ENCODE measurements around the gene WIPI1. TPM values are rescaled to one million over a fixed set of nuclear protein-coding genes. Genes with fewer than 3 reads are reported as not detected.

WIPI1 gene
- total RNA-seq, 1 donor from 2014 or later: 98.0 TPM

- no peak for DNase-seq (ENCODE audit: low spot score)
- Mint-ChIP-seq H3K4me1 (ENCODE audit: unreplicated experiment) (peaks cover 25% of the 10 kb centered on the region), H3K27me3 (ENCODE audit: unreplicated experiment) (peaks cover 6% of the 10 kb centered on the region), H3K36me3 (ENCODE audit: low read depth, unreplicated experiment) (no peaks in the 10 kb centered on the region), H3K9me3 (ENCODE audit: unreplicated experiment) (no peaks in the 10 kb centered on the region), H3K27ac (ENCODE audit: unreplicated experiment) (no peak overlapping the region), H3K4me3 (ENCODE audit: unreplicated experiment) (no peak overlapping the region)
- TF ChIP-seq CTCF (IDR thresholded peaks at IDR 0.05; ENCODE audit: unreplicated experiment): no peak
Observed at GRCh38 chr17:68461122-68461539, 3.8 kb upstream of the WIPI1 start.

DNA sequence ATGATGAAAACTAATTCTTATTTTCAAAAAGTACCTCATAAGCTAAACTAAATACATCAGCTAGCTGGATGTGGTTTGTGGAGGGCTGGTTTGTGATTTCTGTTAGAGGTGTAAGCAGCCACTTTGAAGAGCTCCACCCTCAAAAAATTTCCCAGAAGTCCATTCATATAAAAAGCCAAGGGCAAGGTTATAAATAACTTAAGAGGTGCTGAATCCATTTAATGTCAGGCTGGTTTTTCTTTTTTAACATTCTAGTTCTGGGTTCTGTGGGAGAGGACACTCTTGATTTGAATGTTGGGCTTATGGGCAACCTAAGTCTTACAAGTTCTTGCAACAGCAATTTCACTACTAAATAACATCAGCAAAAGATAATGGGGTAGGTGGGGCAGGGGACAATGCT, 3.4 kb upstream of the WIPI1 start:
- Mint-ChIP-seq H3K27ac (ENCODE audit: unreplicated experiment) (no peak overlapping the region), H3K27me3 (ENCODE audit: unreplicated experiment) (peaks cover 8% of the 10 kb centered on the region), H3K4me3 (ENCODE audit: unreplicated experiment) (no peak overlapping the region), H3K4me1 (ENCODE audit: unreplicated experiment) (peaks cover 29% of the 10 kb centered on the region), H3K36me3 (ENCODE audit: low read depth, unreplicated experiment) (no peaks in the 10 kb centered on the region), H3K9me3 (ENCODE audit: unreplicated experiment) (no peaks in the 10 kb centered on the region)
- no peak for DNase-seq (ENCODE audit: low spot score)
- no peak for TF ChIP-seq CTCF (IDR thresholded peaks at IDR 0.05; ENCODE audit: unreplicated experiment)

DNA sequence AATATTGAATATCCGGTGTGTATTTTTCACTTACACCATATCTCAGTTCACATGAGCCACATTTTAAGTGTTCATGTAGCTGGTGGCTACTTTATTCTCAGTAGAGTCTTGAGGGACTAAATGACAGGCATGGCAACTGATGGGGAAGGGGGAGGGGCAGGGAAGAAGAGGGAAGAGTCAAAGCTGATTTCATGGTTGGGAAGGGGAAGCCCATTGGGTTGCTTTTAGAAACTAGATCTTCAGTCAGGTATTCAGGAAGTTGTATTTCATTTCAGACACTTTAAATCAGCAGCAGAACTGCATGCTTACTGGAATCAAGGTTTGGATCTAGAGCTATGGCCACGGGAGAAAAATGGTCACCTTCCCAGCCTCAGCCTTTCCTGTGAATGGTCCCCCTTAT, 2.9 kb upstream of the WIPI1 start:
- H3K9me3 Mint-ChIP-seq (ENCODE audit: unreplicated experiment): no peaks in the 10 kb centered on the region
- peaks cover 30% of the 10 kb centered on the region for H3K4me1 Mint-ChIP-seq (ENCODE audit: unreplicated experiment)

GRCh38 chr17:68459037-68459639, 1.8 kb upstream of the WIPI1 start:
- TF ChIP-seq CTCF (IDR thresholded peaks at IDR 0.05; ENCODE audit: unreplicated experiment): no peak
- no peak overlapping the region for H3K27ac Mint-ChIP-seq (ENCODE audit: unreplicated experiment)
- no peak overlapping the region for H3K4me3 Mint-ChIP-seq (ENCODE audit: unreplicated experiment)
- no peaks in the 10 kb centered on the region for H3K9me3 Mint-ChIP-seq (ENCODE audit: unreplicated experiment)
- peaks cover 8% of the 10 kb centered on the region for H3K27me3 Mint-ChIP-seq (ENCODE audit: unreplicated experiment)
- H3K4me1 Mint-ChIP-seq (ENCODE audit: unreplicated experiment): peaks cover 33% of the 10 kb centered on the region
- H3K36me3 Mint-ChIP-seq (ENCODE audit: low read depth, unreplicated experiment): no peaks in the 10 kb centered on the region
- no peak for DNase-seq (ENCODE audit: low spot score)

More for the DNA sequence above, 2.9 kb upstream of the WIPI1 start:
- Mint-ChIP-seq H3K27ac (ENCODE audit: unreplicated experiment) (no peak overlapping the region), H3K36me3 (ENCODE audit: low read depth, unreplicated experiment) (no peaks in the 10 kb centered on the region), H3K27me3 (ENCODE audit: unreplicated experiment) (peaks cover 8% of the 10 kb centered on the region), H3K4me3 (ENCODE audit: unreplicated experiment) (no peak overlapping the region)
- TF ChIP-seq CTCF (IDR thresholded peaks at IDR 0.05; ENCODE audit: unreplicated experiment): no peak
- no peak for DNase-seq (ENCODE audit: low spot score)

GRCh38 chr17:68458260-68459036, 1.2 kb upstream of the WIPI1 start:
- no peak for DNase-seq (ENCODE audit: low spot score)
- Mint-ChIP-seq H3K27ac (ENCODE audit: unreplicated experiment) (peak overlapping the region; percentile 68), H3K27me3 (ENCODE audit: unreplicated experiment) (peaks cover 8% of the 10 kb centered on the region), H3K4me1 (ENCODE audit: unreplicated experiment) (peaks cover 39% of the 10 kb centered on the region), H3K9me3 (ENCODE audit: unreplicated experiment) (no peaks in the 10 kb centered on the region), H3K36me3 (ENCODE audit: low read depth, unreplicated experiment) (no peaks in the 10 kb centered on the region), H3K4me3 (ENCODE audit: unreplicated experiment) (peak overlapping the region; percentile 74)
- no peak for TF ChIP-seq CTCF (IDR thresholded peaks at IDR 0.05; ENCODE audit: unreplicated experiment)
